ENCODE measurements around the gene ITPR1.

The ITPR1 gene

GRCh38 chr3:4549896-4550295, 56.7 kb downstream of the ITPR1 start:
- no peak for DNase-seq (ENCODE audit: low spot score)
- POLR2A ChIA-PET (ENCODE audit: low non-redundant PET): no interaction called here
- CTCF ChIA-PET: no interaction called here
- H3K27ac ChIP-seq: no peak overlapping the region
- no peak for TF ChIP-seq CTCF (conservative IDR thresholded peaks at IDR 0.05; ENCODE audit: low read depth)

GRCh38 chr3:4551051-4551711, 58.0 kb downstream of the ITPR1 start:
- no peak overlapping the region for H3K27ac ChIP-seq
- no peak for TF ChIP-seq CTCF (conservative IDR thresholded peaks at IDR 0.05; ENCODE audit: low read depth)
- CTCF ChIA-PET: no interaction called here
- no peak for DNase-seq (ENCODE audit: low spot score)
- POLR2A ChIA-PET (ENCODE audit: low non-redundant PET): no interaction called here

- no peak for DNase-seq (ENCODE audit: low spot score)
- TF ChIP-seq CTCF (conservative IDR thresholded peaks at IDR 0.05; ENCODE audit: low read depth): no peak
- no peak overlapping the region for H3K27ac ChIP-seq
- CTCF ChIA-PET: no interaction called here
- POLR2A ChIA-PET (ENCODE audit: low non-redundant PET): no interaction called here
Measured at GRCh38 chr3:4551794-4552442, 58.8 kb downstream of the ITPR1 start.

GRCh38 chr3:4552811-4553210, 59.7 kb downstream of the ITPR1 start:
- TF ChIP-seq CTCF (conservative IDR thresholded peaks at IDR 0.05; ENCODE audit: low read depth): no peak
- POLR2A ChIA-PET (ENCODE audit: low non-redundant PET): no interaction called here
- no peak overlapping the region for H3K27ac ChIP-seq
- CTCF ChIA-PET: interaction anchor here (0.5 kb wide), 1 partner anchor 269 kb away, joined by 3 read pairs; no protein-coding TSS in a partner anchor
- DNase-seq (ENCODE audit: low spot score): no peak

- H3K27ac ChIP-seq: no peak overlapping the region
- ChIA-PET CTCF (no interaction called here), POLR2A (ENCODE audit: low non-redundant PET) (no interaction called here)
- no peak for DNase-seq (ENCODE audit: low spot score)
- no peak for TF ChIP-seq CTCF (conservative IDR thresholded peaks at IDR 0.05; ENCODE audit: low read depth)
Measured at GRCh38 chr3:4561661-4562060, 68.5 kb downstream of the ITPR1 start.

- ChIA-PET CTCF (no interaction called here), POLR2A (ENCODE audit: low non-redundant PET) (no interaction called here)
- TF ChIP-seq CTCF (conservative IDR thresholded peaks at IDR 0.05; ENCODE audit: low read depth): no peak
Measured at GRCh38 chr3:4562595-4562994, 69.4 kb downstream of the ITPR1 start.

More at GRCh38 chr3:4562595-4562994, 69.4 kb downstream of the ITPR1 start:
- DNase-seq (ENCODE audit: low spot score): no peak
- H3K27ac ChIP-seq: no peak overlapping the region
